ENCODE results near the gene ZNF785. TPM values are rescaled to one million over a fixed set of nuclear protein-coding genes. Genes with fewer than 3 reads are reported as not detected.

The ZNF785 gene
- total and polyA plus RNA-seq, 2 donors (not counting 1 experiment from before 2014, with no cell fraction given): 12.2 to 39.7 TPM

DNA sequence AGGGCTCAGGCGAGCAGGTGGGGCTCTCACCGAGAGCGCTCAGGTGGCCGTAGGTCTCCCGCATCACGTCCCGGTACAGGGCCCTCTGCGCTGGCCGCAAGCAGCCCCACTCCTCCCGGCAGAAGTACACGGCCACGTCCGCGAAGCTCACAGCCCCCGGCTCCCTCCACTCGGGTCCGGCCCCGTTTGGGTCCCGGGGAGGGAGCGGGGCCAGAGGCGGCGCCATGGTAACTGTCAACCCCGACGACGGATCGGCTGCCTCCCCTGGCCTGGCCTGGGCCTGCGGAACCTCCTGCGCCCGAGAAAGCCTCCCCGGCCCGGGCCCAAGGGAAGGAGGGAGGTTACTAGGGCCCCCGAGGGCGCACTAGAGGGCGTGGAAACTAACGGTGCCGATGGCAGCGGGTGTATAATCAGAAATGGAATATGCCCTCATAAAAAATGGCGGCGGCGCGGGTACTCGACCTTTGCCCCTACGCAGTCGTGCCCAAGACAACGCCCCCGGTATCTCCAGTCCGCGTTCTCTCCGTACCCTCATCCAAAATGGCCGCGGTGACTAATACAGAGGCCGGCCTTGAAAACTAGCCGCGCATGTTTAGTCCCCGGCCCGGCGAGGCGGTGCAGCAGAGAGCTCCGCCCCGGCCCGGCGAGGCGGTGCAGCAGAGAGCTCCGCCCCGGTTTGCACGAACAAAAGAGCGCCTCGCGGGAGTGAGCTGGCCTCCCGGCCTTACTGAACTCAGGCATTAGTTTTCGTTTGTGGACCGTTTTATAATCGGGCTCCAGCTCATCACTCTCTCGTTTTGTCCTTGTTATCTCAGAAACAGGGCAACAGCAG, 27.3 kb downstream of the ZNF785 start, which contains the start of gene ZNF764:
Gene ZNF764 (minus strand): TSS at position 418 of the 832 bp plus-strand sequence. CDS start 192 bp downstream, at position 226.
- H3K27ac ChIP-seq (ENCODE audit: low read length in 2 of 2): peak within 1 kb of the TSS; percentile 95 to 97
- H3K27ac Mint-ChIP-seq: peak within 1 kb of the TSS; percentile 91
- peaks cover 39% of the 10 kb centered on the region for H3K79me2 ChIP-seq (ENCODE audit: control insufficient read depth, insufficient read depth, low read length)
- H3K4me2 ChIP-seq (replicated peaks; ENCODE audit: low read depth, low read length, poor library complexity, severe bottlenecking): peak within 1 kb of the TSS; percentile 85
- H3K4me3 ChIP-seq (ENCODE audit: control extremely low read depth in 1 of 5, extremely low read depth in 1 of 5, insufficient read depth in 1 of 5, low read depth in 2 of 5, low read length in 4 of 5): peak within 1 kb of the TSS in 4 of 5 experiments; percentile 80 to 91 (median 88)
- peaks cover 0 to 6% (median 0%) of the 10 kb centered on the region in 3 donors for H3K9me3 ChIP-seq (ENCODE audit: control extremely low read depth in 1 of 3, control insufficient read depth in 2 of 3, insufficient read depth in 1 of 3, low read length in 2 of 3)
- POLR2A ChIA-PET: interaction anchor here (0.6 to 6.1 kb wide), 17 partner anchors 9 to 700 kb away, joined by 3 to 81 read pairs (median 6); partner anchors contain the start of genes DCTPP1, FBRS, PRR14 and ZNF688
- peak; percentile 97 for DNase-seq
- H3K4me1 Mint-ChIP-seq: peaks cover 42% of the 10 kb centered on the region
- intact Hi-C loops (cut with micrococcal nuclease): loop anchor here (1.0 to 5.0 kb wide), 12 partner anchors 13 to 899 kb away; partner anchors contain the start of genes ARMC5, DCTPP1, FBRS and FBXL19
- peak; percentile 92 for ATAC-seq (ENCODE audit: low read depth)
- CTCF ChIA-PET: interaction anchor here (0.6 to 3.5 kb wide), 22 partner anchors 10 to 151 kb away, joined by 3 to 53 read pairs (median 5); partner anchors contain the start of genes DCTPP1, ZNF688, ZNF747 and ZNF771
- under 1% methylated on average over 73 of the region's 74 CpGs for WGBS (ENCODE audit: insufficient coverage)
- TF ChIP-seq, protein P1, sequence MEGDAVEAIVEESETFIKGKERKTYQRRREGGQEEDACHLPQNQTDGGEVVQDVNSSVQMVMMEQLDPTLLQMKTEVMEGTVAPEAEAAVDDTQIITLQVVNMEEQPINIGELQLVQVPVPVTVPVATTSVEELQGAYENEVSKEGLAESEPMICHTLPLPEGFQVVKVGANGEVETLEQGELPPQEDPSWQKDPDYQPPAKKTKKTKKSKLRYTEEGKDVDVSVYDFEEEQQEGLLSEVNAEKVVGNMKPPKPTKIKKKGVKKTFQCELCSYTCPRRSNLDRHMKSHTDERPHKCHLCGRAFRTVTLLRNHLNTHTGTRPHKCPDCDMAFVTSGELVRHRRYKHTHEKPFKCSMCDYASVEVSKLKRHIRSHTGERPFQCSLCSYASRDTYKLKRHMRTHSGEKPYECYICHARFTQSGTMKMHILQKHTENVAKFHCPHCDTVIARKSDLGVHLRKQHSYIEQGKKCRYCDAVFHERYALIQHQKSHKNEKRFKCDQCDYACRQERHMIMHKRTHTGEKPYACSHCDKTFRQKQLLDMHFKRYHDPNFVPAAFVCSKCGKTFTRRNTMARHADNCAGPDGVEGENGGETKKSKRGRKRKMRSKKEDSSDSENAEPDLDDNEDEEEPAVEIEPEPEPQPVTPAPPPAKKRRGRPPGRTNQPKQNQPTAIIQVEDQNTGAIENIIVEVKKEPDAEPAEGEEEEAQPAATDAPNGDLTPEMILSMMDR (IDR thresholded peaks at IDR 0.05): no peak
- TF ChIP-seq EZH2 (IDR thresholded peaks at IDR 0.05; ENCODE audit: borderline replicate concordance, insufficient read depth, low read depth, low read length, poor library complexity, severe bottlenecking): no peak
- H3K27me3 ChIP-seq (replicated peaks in 1 of 4; ENCODE audit: control extremely low read depth in 1 of 4, control insufficient read depth in 3 of 4, insufficient read depth in 4 of 4, low read length in 3 of 4): no peaks in the 10 kb centered on the region
- H3K4me1 ChIP-seq (ENCODE audit: control insufficient read depth in 2 of 2, insufficient read depth in 2 of 2, low read length in 2 of 2): peaks cover 14 to 35% of the 10 kb centered on the region in 2 donors
- no peaks in the 10 kb centered on the region for H3K9me3 Mint-ChIP-seq (ENCODE audit: insufficient read depth)
- H3K9ac ChIP-seq (ENCODE audit: low read length): peak within 1 kb of the TSS; percentile 95
- H3K36me3 ChIP-seq (replicated peaks in 1 of 2; ENCODE audit: control extremely low read depth in 1 of 2, control insufficient read depth in 1 of 2, extremely low read depth in 1 of 2, insufficient read depth in 2 of 2, low read length in 1 of 2): peaks cover 0 to 13% of the 10 kb centered on the region in 2 experiments
- H3K27me3 Mint-ChIP-seq: no peaks in the 10 kb centered on the region
- H4K20me1 ChIP-seq (ENCODE audit: control insufficient read depth, insufficient read depth, low read length, poor library complexity, severe bottlenecking): no peaks in the 10 kb centered on the region
- peak within 1 kb of the TSS; percentile 95 for H2AFZ ChIP-seq (ENCODE audit: insufficient read depth, low read depth, low read length, poor library complexity, severe bottlenecking)
- peak within 1 kb of the TSS; percentile 86 for H3K4me3 Mint-ChIP-seq

Data from B cell (primary cell).